Astrocyte of the spinal cord (primary cell): ENCODE measurements around the gene FAM193A.

Experiments
- DNase-seq: peaks from one replicate; pipeline ENCODE4 v3.0.0; 2011; ENCODE audit warnings: low read depth, low spot score
- H3K4me3 ChIP-seq: 2 replicates; pipeline ENCODE4 v1.5.1; 2011; ENCODE audit warnings: low read depth, mild to moderate bottlenecking, low read length, moderate library complexity
- in situ Hi-C: cut with HindIII; loops from 2 replicates; pipeline ENCODE4 v1.10.0; 2017; ENCODE audit warnings: low sequenced_read_pairs
- TF ChIP-seq, protein P1 (sequence below): IDR thresholded peaks from 2 replicates; pipeline ENCODE4 v1.5.1; 2012; ENCODE audit warnings: low read depth, mild to moderate bottlenecking, low read length, inconsistent platforms

Gene FAM193A

DNA sequence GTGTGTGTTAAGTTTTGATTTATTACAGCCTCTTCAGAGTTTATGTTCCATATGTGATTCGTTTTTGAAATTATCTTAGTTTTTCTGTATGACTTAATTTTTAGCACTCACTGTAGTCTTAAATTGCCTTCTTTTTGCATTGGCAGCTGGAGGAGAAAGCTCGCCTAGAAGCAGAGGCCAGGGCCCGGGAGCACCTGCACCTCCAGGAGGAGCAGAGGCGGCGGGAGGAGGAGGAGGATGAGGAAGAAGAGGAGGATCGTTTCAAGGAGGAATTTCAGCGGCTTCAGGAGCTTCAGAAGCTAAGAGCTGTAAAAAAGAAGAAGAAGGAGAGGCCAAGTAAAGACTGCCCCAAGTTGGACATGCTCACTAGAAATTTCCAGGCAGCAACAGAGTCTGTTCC, 163.1 kb downstream of the FAM193A start:
- no peak for DNase-seq
- TF ChIP-seq, protein P1, sequence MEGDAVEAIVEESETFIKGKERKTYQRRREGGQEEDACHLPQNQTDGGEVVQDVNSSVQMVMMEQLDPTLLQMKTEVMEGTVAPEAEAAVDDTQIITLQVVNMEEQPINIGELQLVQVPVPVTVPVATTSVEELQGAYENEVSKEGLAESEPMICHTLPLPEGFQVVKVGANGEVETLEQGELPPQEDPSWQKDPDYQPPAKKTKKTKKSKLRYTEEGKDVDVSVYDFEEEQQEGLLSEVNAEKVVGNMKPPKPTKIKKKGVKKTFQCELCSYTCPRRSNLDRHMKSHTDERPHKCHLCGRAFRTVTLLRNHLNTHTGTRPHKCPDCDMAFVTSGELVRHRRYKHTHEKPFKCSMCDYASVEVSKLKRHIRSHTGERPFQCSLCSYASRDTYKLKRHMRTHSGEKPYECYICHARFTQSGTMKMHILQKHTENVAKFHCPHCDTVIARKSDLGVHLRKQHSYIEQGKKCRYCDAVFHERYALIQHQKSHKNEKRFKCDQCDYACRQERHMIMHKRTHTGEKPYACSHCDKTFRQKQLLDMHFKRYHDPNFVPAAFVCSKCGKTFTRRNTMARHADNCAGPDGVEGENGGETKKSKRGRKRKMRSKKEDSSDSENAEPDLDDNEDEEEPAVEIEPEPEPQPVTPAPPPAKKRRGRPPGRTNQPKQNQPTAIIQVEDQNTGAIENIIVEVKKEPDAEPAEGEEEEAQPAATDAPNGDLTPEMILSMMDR: no peak
- in situ Hi-C loops: no loop called here
- H3K4me3 ChIP-seq: no peak overlapping the region

DNA sequence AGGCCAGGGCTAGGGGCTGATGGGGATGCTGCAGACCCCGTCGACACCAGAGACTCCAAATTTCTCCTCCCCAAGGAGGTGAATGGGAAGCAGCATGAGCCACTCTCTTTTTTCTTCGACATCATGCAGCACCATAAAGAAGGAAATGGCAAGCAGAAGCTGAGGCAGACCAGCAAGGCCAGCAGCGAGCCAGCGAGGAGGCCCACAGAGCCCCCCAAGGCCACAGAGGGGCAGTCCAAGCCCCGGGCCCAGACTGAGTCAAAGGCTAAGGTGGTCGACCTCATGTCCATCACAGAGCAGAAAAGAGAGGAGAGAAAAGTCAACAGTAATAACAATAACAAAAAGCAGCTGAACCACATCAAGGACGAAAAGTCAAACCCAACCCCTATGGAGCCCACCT, 163.6 kb downstream of the FAM193A start:
- in situ Hi-C loops: no loop called here

DNA sequence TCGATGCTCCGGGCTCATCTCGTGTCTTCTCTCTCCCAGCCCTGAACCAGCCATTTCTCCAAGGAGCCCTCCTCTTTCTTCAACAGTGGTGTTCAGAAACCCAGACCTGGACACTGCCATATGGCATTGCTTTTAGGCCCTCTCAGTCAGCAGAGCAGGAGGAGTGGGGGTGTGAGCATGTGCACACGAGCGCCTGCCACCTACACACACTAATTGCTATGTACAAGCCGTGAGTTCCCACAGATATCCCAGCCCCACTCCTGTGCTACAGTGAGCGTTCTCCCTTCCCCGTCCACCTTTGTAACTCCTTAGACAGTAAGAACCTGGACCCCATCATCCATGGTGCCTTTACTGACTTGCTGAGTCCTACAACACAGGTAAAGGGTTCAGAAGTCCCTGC, 165.9 kb downstream of the FAM193A start:
- in situ Hi-C loops: no loop called here
- TF ChIP-seq, protein P1: no peak
- no peak for DNase-seq
- no peak overlapping the region for H3K4me3 ChIP-seq

More for the DNA sequence above, 163.6 kb downstream of the FAM193A start:
- TF ChIP-seq, protein P1: no peak
- no peak overlapping the region for H3K4me3 ChIP-seq
- DNase-seq: no peak

DNA sequence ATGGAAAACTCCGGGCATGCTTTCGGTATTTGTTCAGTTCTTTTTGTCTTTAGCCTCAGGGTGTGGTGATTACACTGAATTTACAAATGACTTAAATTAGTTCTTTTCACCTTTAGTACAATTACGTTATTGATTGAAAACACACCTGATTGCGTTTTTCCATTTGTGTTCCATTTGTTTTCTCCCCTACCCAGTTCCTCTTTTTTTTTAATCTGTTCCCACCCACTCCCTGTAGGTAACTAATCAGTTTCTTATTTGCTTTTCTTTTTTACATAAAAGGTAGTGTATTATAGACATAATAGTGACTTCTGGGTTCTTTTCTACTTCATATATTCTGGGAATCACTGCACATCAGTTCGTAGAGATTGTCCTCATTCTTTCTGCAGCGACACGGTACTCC, 166.3 kb downstream of the FAM193A start:
- H3K4me3 ChIP-seq: no peak overlapping the region
- DNase-seq: no peak
- in situ Hi-C loops: no loop called here
- TF ChIP-seq, protein P1: no peak

DNA sequence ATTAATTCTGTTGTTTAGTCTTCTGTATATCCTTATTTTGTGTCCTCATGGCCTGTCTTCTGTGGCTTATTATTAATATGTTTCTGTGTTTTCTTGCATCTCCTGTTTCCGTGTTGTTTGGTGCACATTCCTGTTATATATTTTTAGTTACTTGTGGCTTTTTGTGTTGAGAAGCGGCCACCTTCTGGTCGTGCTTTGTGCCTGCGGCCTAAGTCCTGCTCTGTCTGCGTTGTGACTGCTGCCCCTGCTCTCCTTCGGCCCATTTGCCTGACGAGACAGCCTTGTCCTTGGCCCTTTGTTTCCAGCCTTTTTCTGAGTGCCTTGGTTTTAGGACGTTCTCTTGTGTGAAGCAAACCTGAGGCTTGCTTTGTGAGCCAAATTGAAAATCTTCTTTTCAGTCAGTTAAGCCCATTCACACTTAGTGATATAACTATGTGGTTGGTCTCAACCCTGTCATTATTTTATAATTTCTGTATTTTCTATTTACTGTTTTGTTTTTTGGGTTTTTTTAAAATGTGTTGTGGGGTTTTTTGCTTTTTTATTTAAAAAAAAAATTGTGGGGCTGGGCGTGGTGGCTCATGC, 175.9 kb downstream of the FAM193A start:
- in situ Hi-C loops: no loop called here
- DNase-seq: peak; percentile 10
- TF ChIP-seq, protein P1: peak; percentile 30
- H3K4me3 ChIP-seq: no peak overlapping the region

DNA sequence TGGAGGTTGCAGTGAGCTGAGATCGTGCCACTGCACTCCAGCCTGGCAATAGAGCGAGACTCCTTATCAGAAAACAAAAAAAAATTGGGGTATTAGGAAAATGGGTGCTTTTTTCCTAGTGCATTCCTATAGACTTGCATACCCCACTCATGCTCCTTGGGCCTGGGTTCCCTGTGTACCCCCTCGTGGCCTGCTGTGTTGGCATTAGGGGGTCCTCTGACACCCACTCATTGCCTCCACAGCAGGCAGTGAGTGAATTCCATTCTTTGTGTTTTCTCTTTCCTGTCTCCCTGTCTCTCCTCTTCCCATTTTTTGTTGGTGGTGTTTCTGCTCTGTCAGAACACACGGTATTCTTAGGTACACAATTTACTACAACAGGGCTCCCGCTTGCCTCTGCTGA, 176.9 kb downstream of the FAM193A start:
- TF ChIP-seq, protein P1: no peak
- H3K4me3 ChIP-seq: no peak overlapping the region
- in situ Hi-C loops: no loop called here
- DNase-seq: no peak
